ENCODE measurements around the gene ABHD5.

Gene ABHD5

GRCh38 chr3:43759297-43759782 lies 68.6 kb downstream of the ABHD5 start:
- DNase-seq, result no peak

- no peak for DNase-seq
Measured at GRCh38 chr3:43759938-43760337, 69.2 kb downstream of the ABHD5 start.

DNA sequence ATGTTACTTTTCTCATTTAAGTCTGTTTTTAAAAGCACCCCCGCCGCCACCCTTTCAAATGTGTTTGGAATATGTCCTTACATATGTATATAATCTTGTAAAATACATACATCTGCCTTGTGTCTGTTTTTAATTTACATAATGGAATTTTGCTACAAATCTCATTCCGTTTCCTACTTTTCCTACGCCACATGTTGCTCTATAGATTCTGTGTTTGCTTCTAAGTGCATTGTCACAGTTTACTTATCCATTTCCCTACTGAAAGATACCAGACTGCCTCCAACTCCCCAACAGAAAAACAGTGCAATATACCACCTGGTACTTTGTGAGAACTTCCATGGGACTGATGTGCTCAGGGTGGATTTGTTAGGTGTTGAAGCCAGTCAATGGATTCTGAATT lies 70.2 kb downstream of the ABHD5 start:
- DNase-seq, result no peak

DNA sequence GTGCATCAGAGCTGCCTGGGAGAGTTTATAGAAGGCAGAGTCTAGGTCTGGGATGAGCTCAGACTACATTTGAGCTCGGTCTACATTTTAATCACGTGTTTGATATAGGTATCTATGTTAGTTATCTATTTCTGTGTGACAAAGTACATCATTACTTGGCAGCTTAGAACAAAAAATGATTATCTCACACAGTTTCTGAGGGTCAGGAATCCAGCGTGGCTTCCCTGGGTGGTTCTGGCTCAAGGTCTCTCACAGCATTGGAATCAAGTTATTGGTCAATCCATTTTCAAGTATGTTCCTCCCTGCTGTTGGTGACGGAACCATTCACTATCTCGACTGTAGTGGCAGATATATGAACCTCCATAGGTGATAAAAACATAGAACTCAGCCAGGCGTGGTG lies 71.7 kb downstream of the ABHD5 start:
- DNase-seq, result no peak

- no peak for DNase-seq
Measured at GRCh38 chr3:43764056-43764455, 73.3 kb downstream of the ABHD5 start.

GRCh38 chr3:43764471-43764870 lies 73.7 kb downstream of the ABHD5 start:
- no peak for DNase-seq

GRCh38 chr3:43765521-43765971 lies 74.8 kb downstream of the ABHD5 start:
- DNase-seq, result no peak

DNA sequence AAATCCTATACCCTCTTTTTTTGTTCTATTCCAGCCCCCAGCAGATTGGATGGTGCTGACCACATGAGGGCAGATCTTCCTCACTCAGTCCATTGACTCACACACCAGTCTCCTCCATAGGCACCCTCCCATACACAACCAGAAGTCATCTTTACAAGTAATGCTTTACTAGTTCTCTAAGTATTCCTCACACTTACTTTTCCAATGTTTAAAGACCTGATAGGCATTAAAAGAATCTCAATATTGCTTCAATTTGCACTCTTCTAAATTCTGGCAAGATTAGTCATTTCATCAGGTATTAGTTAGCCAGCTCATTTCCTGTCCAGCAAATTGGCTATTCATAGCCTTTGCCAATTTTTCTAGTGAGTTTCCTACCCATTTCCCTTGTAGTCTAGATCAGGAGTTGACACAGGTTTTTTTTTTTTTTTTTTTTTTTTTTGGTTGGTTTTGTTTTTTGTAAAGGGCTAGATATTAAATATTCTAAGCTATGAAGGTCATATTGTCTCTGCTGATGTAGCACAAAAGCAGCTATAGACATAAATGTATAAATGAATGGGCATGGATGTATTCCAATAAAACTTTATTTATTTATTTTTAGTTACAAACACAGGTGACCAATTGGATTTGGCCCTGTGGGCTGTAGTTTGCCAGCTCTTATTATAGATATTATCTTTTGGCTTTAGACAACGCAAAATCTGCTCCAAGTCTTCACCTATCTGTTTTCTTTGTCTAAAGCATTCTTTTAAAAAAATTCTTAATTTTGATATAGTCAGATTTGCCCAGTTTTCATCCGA lies 76.1 kb downstream of the ABHD5 start:
- DNase-seq, result no peak

GRCh38 chr3:43768381-43768973 lies 77.7 kb downstream of the ABHD5 start:
- no peak for DNase-seq

- DNase-seq, result peak; percentile 51
Measured at GRCh38 chr3:43769097-43769884, 78.6 kb downstream of the ABHD5 start.

- no peak for DNase-seq
Measured at GRCh38 chr3:43769885-43770425, 79.2 kb downstream of the ABHD5 start.

DNA sequence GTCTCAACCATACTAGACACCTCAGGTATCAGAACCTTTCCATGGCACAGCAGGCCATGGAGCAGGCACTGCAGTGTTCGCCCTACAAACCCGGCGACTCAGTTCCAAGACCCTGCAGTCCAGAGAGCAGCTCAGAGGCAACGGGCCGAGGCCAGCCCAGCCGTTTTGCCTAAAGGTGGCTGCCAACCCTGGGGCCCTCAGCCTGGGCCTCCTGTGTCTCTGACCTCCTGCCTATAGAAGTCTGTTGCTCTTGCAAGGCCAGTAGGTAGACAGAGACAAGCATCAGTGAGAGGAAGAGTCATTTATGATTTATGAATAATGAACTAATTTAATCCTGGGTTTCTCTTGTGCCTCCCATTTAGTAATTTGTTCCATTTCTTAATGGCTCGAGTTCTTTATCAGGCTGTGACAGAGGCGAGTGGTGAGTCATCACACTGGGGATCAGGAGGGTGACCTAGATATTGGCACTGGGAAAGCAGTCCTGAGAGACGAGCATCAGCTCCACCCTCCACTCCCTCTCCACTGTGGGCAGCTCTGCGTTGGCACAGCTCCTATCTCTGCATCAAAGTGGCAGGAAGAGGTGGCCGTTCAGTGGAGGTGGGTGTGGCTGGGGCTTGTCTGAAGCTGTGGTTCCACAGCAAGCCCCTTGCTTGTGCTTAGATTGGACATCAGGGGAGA lies 79.8 kb downstream of the ABHD5 start:
- no peak for DNase-seq

DNA sequence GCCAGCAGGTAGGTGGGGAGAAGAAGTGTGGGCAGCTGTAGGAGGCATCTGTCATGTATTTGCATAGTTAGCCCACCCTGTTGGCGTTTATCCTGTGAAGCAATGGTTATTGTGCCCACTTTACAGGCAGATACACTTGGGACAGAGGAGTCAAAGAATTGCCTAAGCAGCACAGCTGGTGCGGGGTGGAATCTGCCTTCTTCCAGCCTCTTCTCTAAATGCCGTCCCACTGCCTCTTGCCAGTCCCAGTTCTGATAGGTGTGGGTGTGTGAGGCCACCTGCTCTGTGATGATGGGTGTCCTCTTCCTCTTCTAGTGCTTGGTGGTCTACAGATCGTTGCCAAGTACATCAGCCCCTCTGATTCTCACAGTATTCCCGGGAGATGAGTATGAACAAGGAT lies 80.9 kb downstream of the ABHD5 start:
- DNase-seq, result no peak

DNA sequence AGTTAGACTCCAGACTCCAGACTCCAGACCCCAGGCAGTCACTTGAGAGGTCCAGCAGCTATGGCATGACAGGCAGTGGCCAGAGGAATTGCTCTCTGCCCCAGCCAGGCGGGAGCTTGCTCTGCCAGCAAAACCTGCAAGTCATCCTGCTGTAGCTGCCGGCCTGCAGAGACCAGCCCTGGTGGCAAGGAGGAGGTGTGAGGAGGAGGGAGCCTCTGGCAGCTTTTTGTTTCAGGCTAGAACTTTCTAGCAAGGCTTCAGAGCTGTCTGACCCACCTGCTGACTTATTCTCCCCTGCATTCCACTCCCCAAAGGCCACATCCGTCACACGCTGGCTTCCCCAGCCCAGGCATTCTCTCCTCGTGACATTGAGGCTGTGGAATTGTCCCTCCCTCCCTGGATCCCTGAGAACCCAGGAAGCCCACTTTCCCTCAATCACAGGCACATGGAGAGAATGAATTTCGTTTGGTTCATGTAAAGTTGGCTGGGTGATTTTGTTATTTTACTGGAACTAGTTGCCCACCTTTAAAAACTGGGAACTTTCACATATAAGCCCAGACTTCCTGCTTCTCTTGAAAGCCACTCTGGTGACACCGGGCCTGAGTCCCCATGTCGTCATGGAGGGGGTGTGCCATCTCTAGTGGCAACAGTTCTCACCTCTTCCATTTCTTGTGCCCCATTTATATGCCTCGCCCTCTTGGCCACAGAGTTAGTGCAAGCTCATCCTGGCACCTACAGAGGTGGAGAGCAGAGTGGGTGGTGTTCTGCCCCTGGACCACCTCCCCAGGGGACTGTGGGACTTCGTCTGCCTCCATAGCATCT lies 82.7 kb downstream of the ABHD5 start:
- no peak for DNase-seq

- DNase-seq, result no peak
Measured at GRCh38 chr3:43774799-43775198, 84.1 kb downstream of the ABHD5 start.

GRCh38 chr3:43776101-43776500 lies 85.4 kb downstream of the ABHD5 start:
- no peak for DNase-seq

GRCh38 chr3:43779850-43780249 lies 89.1 kb downstream of the ABHD5 start:
- DNase-seq, result no peak

- DNase-seq, result no peak
Measured at GRCh38 chr3:43782541-43782940, 91.8 kb downstream of the ABHD5 start.
